WERI-Rb-1 (cell line): ENCODE measurements around the gene FNDC3B.

Experiments
- DNase-seq: peaks from one replicate; pipeline ENCODE4 v3.0.0-alpha.2; 2020
- H3K27ac ChIP-seq: fragments of 250-450 bp; sonication (Bioruptor Pico); 2 replicates; pipeline ENCODE4 v1.5.1; 2020; ENCODE audit warnings: mild to moderate bottlenecking, moderate library complexity
- H3K27me3 ChIP-seq: fragments of 250-450 bp; sonication (Bioruptor Pico); 2 replicates; pipeline ENCODE4 v1.5.1; 2021; ENCODE audit warnings: mild to moderate bottlenecking, low read depth, moderate library complexity; ENCODE audit not compliant: insufficient read depth, severe bottlenecking
- H3K36me3 ChIP-seq: fragments of 250-450 bp; sonication (Bioruptor Pico); 2 replicates; pipeline ENCODE4 v1.5.1; 2020; ENCODE audit warnings: mild to moderate bottlenecking, moderate library complexity
- H3K4me3 ChIP-seq: 2 replicates; pipeline ENCODE4 v1.5.1; 2011; ENCODE audit warnings: low read depth, mild to moderate bottlenecking, control low read depth, low read length
- H3K9me3 ChIP-seq: fragments of 250-450 bp; sonication (Bioruptor Pico); 2 replicates; pipeline ENCODE4 v1.5.1; 2021; ENCODE audit warnings: mild to moderate bottlenecking, moderate library complexity; ENCODE audit not compliant: severe bottlenecking
- TF ChIP-seq, protein P1 (sequence below): IDR thresholded peaks from 2 replicates; pipeline ENCODE4 v1.5.1; 2011; ENCODE audit warnings: low read depth, mild to moderate bottlenecking, control low read depth, inconsistent platforms, low read length

Gene FNDC3B

DNA sequence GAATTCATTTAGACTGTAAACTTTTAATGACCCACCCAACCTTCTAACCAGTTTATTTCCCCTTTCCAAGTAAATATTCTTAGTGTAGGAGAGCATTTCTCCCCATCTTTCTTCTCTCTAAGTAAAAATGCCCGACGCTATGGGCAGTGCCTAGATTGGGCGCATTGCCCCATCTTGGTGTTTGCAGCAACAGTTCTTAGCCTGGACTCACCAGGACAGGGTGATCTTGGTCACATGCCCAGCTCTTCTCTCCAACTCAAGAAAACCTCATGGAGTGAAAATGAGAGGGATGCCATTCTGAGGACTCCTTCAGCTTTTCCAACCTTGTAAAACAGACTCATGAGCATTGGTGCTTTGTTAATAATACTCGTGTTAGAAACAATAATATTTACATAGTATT, 332.2 kb downstream of the FNDC3B start:
- Histone ChIP-seq H3K4me3 (no peak overlapping the region), H3K9me3 (no peaks in the 10 kb centered on the region), H3K36me3 (no peaks in the 10 kb centered on the region), H3K27me3 (no peaks in the 10 kb centered on the region), H3K27ac (no peak overlapping the region)
- DNase-seq, result no peak
- TF ChIP-seq, protein P1, sequence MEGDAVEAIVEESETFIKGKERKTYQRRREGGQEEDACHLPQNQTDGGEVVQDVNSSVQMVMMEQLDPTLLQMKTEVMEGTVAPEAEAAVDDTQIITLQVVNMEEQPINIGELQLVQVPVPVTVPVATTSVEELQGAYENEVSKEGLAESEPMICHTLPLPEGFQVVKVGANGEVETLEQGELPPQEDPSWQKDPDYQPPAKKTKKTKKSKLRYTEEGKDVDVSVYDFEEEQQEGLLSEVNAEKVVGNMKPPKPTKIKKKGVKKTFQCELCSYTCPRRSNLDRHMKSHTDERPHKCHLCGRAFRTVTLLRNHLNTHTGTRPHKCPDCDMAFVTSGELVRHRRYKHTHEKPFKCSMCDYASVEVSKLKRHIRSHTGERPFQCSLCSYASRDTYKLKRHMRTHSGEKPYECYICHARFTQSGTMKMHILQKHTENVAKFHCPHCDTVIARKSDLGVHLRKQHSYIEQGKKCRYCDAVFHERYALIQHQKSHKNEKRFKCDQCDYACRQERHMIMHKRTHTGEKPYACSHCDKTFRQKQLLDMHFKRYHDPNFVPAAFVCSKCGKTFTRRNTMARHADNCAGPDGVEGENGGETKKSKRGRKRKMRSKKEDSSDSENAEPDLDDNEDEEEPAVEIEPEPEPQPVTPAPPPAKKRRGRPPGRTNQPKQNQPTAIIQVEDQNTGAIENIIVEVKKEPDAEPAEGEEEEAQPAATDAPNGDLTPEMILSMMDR, result no peak

DNA sequence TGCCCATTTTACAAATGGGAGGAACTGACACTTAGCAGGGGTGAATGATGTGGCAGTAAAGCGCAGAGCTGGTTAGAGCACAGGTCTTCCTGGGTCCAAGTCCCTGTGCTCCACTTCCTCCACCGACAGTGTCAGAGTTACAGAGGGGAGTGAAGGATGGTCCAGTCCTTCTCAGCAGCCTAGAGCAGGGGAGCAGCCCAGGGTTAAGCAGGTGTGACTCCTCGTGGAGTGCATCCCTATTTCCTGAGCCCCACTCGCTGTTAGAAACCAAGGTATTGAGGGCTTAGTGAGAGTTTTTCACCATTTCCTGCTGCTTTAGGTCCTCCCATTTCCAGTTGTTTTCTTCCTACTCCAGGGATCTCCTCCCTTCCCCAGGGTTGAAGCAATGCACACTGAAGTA, 333.5 kb downstream of the FNDC3B start:
- DNase-seq, result no peak
- Histone ChIP-seq H3K36me3 (no peaks in the 10 kb centered on the region), H3K27ac (no peak overlapping the region), H3K4me3 (no peak overlapping the region), H3K9me3 (no peaks in the 10 kb centered on the region), H3K27me3 (no peaks in the 10 kb centered on the region)
- TF ChIP-seq, protein P1, result no peak

DNA sequence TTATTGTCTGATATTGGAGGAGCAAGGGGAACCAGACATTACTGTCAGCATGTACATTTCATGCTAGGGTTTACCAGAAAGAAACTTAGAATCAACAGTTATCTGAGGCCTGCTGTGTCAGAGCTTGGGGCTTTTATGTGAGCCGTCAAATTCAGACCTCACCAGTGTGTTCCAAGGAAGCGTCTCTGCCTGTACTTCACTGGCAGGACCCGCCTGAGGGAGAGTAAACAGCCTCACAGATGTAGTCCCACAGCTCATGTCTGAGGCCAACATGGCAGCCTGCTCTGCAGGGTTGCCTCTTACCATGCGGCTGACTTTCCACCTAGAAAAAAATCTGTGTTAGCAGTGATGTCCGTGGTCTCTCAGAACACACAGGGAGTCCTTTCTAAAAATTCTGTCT, 334.5 kb downstream of the FNDC3B start:
- Histone ChIP-seq H3K36me3 (peaks cover 8% of the 10 kb centered on the region), H3K27me3 (no peaks in the 10 kb centered on the region), H3K9me3 (no peaks in the 10 kb centered on the region), H3K4me3 (no peak overlapping the region), H3K27ac (no peak overlapping the region)
- DNase-seq, result no peak
- TF ChIP-seq, protein P1, result no peak

DNA sequence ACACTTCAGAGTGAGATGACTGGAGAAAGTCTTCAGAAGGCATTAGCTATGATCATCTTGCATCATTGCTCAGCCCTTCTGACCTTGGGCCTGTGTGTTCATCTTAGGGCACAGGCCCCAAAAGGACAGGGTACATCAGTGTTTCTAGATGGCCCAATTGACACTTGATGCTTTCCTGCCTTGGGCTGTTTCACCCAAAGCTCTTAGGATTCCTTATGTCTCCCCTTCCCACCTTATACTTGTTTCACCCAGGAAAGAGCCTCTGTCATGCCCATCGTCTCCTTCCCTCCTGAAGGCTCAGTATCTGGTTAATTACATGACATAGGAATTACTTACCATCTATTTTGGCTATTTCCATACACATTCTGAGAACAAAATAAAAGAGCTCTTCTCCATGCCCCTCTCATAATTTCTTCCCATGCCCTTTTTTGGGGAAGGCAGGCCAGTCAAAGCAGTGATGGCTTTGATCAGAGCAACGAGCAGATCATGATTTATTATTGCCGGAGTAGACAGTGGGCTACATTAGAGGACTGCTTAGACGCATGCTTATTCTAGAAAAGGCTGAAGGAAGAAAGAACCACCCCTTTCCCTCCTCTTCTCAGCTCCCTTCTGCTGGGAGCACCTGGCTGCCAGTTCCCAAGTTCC, 335.9 kb downstream of the FNDC3B start:
- peaks cover 18% of the 10 kb centered on the region for H3K36me3 ChIP-seq
- no peaks in the 10 kb centered on the region for H3K9me3 ChIP-seq
- no peak overlapping the region for H3K4me3 ChIP-seq
- TF ChIP-seq, protein P1, result no peak
- no peak overlapping the region for H3K27ac ChIP-seq
- no peak for DNase-seq
- H3K27me3 ChIP-seq, result no peaks in the 10 kb centered on the region

DNA sequence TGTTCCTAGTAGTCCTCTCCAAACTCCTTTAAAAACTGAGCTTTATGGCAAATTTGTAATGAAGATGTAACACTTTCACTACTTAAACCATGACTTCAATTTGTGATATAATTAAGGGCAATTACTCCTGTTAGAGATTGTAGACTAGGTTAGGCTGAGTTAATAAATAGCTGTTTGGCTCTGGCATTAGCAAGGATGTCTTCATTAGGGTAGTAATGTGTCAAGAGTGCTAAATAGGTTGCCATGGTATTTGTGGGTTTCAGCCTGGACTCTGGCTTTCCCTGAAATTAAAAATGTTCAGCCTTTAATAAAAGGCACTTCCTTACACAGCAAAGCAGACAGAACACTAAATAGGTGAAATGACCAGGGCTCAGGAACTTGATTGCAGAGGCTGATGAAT, 337.0 kb downstream of the FNDC3B start:
- no peak for DNase-seq
- Histone ChIP-seq H3K9me3 (no peaks in the 10 kb centered on the region), H3K4me3 (no peak overlapping the region), H3K27me3 (no peaks in the 10 kb centered on the region), H3K27ac (no peak overlapping the region), H3K36me3 (peaks cover 26% of the 10 kb centered on the region)
- TF ChIP-seq, protein P1, result no peak

DNA sequence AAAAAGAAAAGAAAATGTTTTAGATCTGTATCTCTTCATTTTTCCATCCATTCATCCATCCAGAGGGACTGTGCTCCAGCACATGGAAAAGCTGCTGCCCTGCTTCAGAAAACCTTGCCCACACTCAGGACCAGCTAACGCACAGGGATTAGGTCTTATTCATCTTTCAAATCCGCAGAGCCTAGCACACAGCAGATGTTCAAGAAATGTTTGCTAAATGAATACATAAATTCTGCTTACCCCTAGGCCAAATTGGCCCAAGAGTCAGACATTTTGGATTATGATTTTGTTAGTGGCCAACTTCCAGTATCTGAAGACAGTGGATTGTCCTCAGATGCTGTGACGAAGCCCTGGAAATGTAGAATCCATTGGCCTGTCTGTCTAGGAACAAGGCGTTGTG, 337.5 kb downstream of the FNDC3B start:
- TF ChIP-seq, protein P1, result no peak
- Histone ChIP-seq H3K27ac (no peak overlapping the region), H3K9me3 (no peaks in the 10 kb centered on the region), H3K36me3 (peaks cover 26% of the 10 kb centered on the region), H3K27me3 (no peaks in the 10 kb centered on the region), H3K4me3 (no peak overlapping the region)
- no peak for DNase-seq
